ENCODE data around the gene CATSPERE.

- TF ChIP-seq, protein P1, sequence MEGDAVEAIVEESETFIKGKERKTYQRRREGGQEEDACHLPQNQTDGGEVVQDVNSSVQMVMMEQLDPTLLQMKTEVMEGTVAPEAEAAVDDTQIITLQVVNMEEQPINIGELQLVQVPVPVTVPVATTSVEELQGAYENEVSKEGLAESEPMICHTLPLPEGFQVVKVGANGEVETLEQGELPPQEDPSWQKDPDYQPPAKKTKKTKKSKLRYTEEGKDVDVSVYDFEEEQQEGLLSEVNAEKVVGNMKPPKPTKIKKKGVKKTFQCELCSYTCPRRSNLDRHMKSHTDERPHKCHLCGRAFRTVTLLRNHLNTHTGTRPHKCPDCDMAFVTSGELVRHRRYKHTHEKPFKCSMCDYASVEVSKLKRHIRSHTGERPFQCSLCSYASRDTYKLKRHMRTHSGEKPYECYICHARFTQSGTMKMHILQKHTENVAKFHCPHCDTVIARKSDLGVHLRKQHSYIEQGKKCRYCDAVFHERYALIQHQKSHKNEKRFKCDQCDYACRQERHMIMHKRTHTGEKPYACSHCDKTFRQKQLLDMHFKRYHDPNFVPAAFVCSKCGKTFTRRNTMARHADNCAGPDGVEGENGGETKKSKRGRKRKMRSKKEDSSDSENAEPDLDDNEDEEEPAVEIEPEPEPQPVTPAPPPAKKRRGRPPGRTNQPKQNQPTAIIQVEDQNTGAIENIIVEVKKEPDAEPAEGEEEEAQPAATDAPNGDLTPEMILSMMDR (IDR thresholded peaks at IDR 0.05; ENCODE audit: insufficient read depth, low read depth, low read length): no peak
- no peak for TF ChIP-seq EZH2 (IDR thresholded peaks at IDR 0.05; ENCODE audit: insufficient read depth, low read length)
Observed at GRCh38 chr1:244422174-244422573, 38.9 kb upstream of the CATSPERE start.
